Germinal center (tissue), 1 donor: ENCODE results near the gene TENM4.

Experiments
- DNase-seq: peaks from one replicate; pipeline ENCODE4 v3.0.0; 2012; ENCODE audit warnings: mixed read lengths, low spot score

TENM4 gene

GRCh38 chr11:78656984-78657383 lies 783.8 kb downstream of the TENM4 start:
- no peak for DNase-seq

GRCh38 chr11:78656327-78656726 lies 784.5 kb downstream of the TENM4 start:
- no peak for DNase-seq

GRCh38 chr11:78655561-78655960 lies 785.3 kb downstream of the TENM4 start:
- DNase-seq = no peak

- DNase-seq = no peak
Observed at GRCh38 chr11:78654866-78655265, 786.0 kb downstream of the TENM4 start.

GRCh38 chr11:78654071-78654470 lies 786.8 kb downstream of the TENM4 start:
- DNase-seq = no peak

GRCh38 chr11:78653294-78653909 lies 787.4 kb downstream of the TENM4 start:
- DNase-seq = no peak

- no peak for DNase-seq
Observed at GRCh38 chr11:78652843-78653239, 788.0 kb downstream of the TENM4 start.

- no peak for DNase-seq
Observed at GRCh38 chr11:78651923-78652842, 788.6 kb downstream of the TENM4 start.

- no peak for DNase-seq
Observed at GRCh38 chr11:78651136-78651775, 789.6 kb downstream of the TENM4 start.

- DNase-seq = no peak
Observed at GRCh38 chr11:78649361-78650215, 791.2 kb downstream of the TENM4 start.

- no peak for DNase-seq
Observed at GRCh38 chr11:78647986-78648875, 792.6 kb downstream of the TENM4 start.

- no peak for DNase-seq
Observed at GRCh38 chr11:78647266-78647915, 793.4 kb downstream of the TENM4 start.

- peak; percentile 58 for DNase-seq
Observed at GRCh38 chr11:78646564-78647185, 794.2 kb downstream of the TENM4 start.

- peak; percentile 61 for DNase-seq
Observed at GRCh38 chr11:78645226-78646202, 795.3 kb downstream of the TENM4 start.

GRCh38 chr11:78643676-78644056 lies 797.2 kb downstream of the TENM4 start:
- DNase-seq = no peak

- DNase-seq = no peak
Observed at GRCh38 chr11:78642979-78643675, 797.7 kb downstream of the TENM4 start.

- no peak for DNase-seq
Observed at GRCh38 chr11:78641541-78641940, 799.3 kb downstream of the TENM4 start.
